HEK293 (cell line): ENCODE results near the gene UTP18.

Experiments used
- CTCF ChIA-PET: fragments of 350-600 bp; formaldehyde crosslinking; extraction: SDS; loops from one replicate; lab custom pipeline; 2021; ENCODE audit warnings: antibody characterized with exemption; lab: Yijun Ruan, JAX
- POLR2A ChIA-PET: fragments of 300-600 bp; formaldehyde crosslinking; extraction: SDS; loops from one replicate; lab custom pipeline; 2020; ENCODE audit warnings: antibody characterized with exemption, inconsistent platforms; lab: Yijun Ruan, JAX
- H3K27ac ChIP-seq: fragments of 200-500 bp; sonication (Bioruptor generic); 2 replicates; pipeline ENCODE4 v1.5.1; 2014; ENCODE audit warnings: low read depth, low read length, control low read depth, inconsistent platforms; ENCODE audit errors: extremely low read depth
- H3K36me3 ChIP-seq, 2 experiments: fragments of 200-500 bp in 1 of 2; sonication (Bioruptor generic) in 1 of 2; 1 replicate in 1 of 2; 2 replicates in 1 of 2; pipeline ENCODE4 v1.5.1; 2014 to 2017; ENCODE audit warnings: inconsistent platforms in 2 of 2, low read length in 2 of 2; ENCODE audit not compliant: control insufficient read depth in 2 of 2, insufficient read depth in 1 of 2
- H3K4me1 ChIP-seq: fragments of 200-500 bp; sonication (Bioruptor generic); 2 replicates; pipeline ENCODE4 v1.5.1; 2014; ENCODE audit warnings: mild to moderate bottlenecking, low read length, inconsistent platforms; ENCODE audit not compliant: control insufficient read depth, insufficient read depth
- H3K4me3 ChIP-seq: 2 replicates; pipeline ENCODE4 v1.5.1; 2011; ENCODE audit warnings: low read depth, mild to moderate bottlenecking, control low read depth, low read length, moderate library complexity
- H3K9me3 ChIP-seq: fragments of 200-500 bp; sonication (Bioruptor generic); 2 replicates; pipeline ENCODE4 v1.5.1; 2014; ENCODE audit warnings: low read depth, low read length, inconsistent platforms; ENCODE audit not compliant: control insufficient read depth, insufficient read depth
- BCL11B ChIP-seq: fragments of 450-650 bp; formaldehyde crosslinking; IDR thresholded peaks from 2 replicates; pipeline ENCODE4 v1.5.1; 2016; ENCODE audit warnings: low read depth, missing biosample characterization, missing genetic modification characterization
- GLI4 ChIP-seq: fragments of 450-650 bp; formaldehyde crosslinking; IDR thresholded peaks from 2 replicates; pipeline ENCODE4 v1.5.1; 2016; ENCODE audit warnings: missing biosample characterization, missing genetic modification characterization
- GLIS2 ChIP-seq: fragments of 450-650 bp; formaldehyde crosslinking; IDR thresholded peaks from 2 replicates; pipeline ENCODE4 v1.5.1; 2016; ENCODE audit warnings: missing biosample characterization, missing genetic modification characterization
- KLF16 ChIP-seq: fragments of 450-650 bp; formaldehyde crosslinking; IDR thresholded peaks from 2 replicates; pipeline ENCODE4 v1.5.1; 2017; ENCODE audit warnings: missing biosample characterization, missing genetic modification characterization
- KLF7 ChIP-seq: fragments of 450-650 bp; formaldehyde crosslinking; IDR thresholded peaks from 2 replicates; pipeline ENCODE4 v1.5.1; 2016; ENCODE audit warnings: missing biosample characterization, missing genetic modification characterization, borderline replicate concordance
- PRDM4 ChIP-seq: fragments of 450-650 bp; formaldehyde crosslinking; IDR thresholded peaks from 2 replicates; pipeline ENCODE4 v1.5.1; 2017; ENCODE audit warnings: missing biosample characterization, missing genetic modification characterization
- SP2 ChIP-seq: fragments of 450-650 bp; formaldehyde crosslinking; IDR thresholded peaks from 2 replicates; pipeline ENCODE4 v1.5.1; 2016; ENCODE audit warnings: missing biosample characterization, missing genetic modification characterization
- TSHZ1 ChIP-seq: fragments of 450-650 bp; formaldehyde crosslinking; IDR thresholded peaks from 2 replicates; pipeline ENCODE4 v1.5.1; 2016; ENCODE audit warnings: missing biosample characterization, missing genetic modification characterization, borderline replicate concordance
- YY1 ChIP-seq: fragments of 450-650 bp; formaldehyde crosslinking; IDR thresholded peaks from 2 replicates; pipeline ENCODE4 v1.5.1; 2018; ENCODE audit warnings: missing biosample characterization, missing genetic modification characterization
- ZEB2 ChIP-seq: fragments of 450-650 bp; formaldehyde crosslinking; IDR thresholded peaks from 2 replicates; pipeline ENCODE4 v1.5.1; 2016; ENCODE audit warnings: missing biosample characterization, missing genetic modification characterization
- ZFP3 ChIP-seq: fragments of 450-650 bp; formaldehyde crosslinking; IDR thresholded peaks from 2 replicates; pipeline ENCODE4 v1.5.1; 2016; ENCODE audit warnings: low read depth, missing biosample characterization, missing genetic modification characterization
- ZNF112 ChIP-seq: fragments of 450-650 bp; formaldehyde crosslinking; IDR thresholded peaks from 2 replicates; pipeline ENCODE4 v1.5.0; 2017; ENCODE audit warnings: missing biosample characterization, missing genetic modification characterization
- ZNF19 ChIP-seq: fragments of 450-650 bp; formaldehyde crosslinking; IDR thresholded peaks from 2 replicates; pipeline ENCODE4; 2016; ENCODE audit warnings: missing biosample characterization, missing genetic modification characterization, low read depth
- ZNF23 ChIP-seq: fragments of 450-650 bp; formaldehyde crosslinking; IDR thresholded peaks from 2 replicates; pipeline ENCODE4 v1.5.1; 2016; ENCODE audit warnings: missing biosample characterization, missing genetic modification characterization, borderline replicate concordance
- ZNF335 ChIP-seq: fragments of 450-650 bp; formaldehyde crosslinking; conservative IDR thresholded peaks from 2 replicates; pipeline ENCODE4 v1.5.1; 2016; ENCODE audit warnings: missing biosample characterization, missing genetic modification characterization
- ZNF350 ChIP-seq: fragments of 450-650 bp; formaldehyde crosslinking; IDR thresholded peaks from 2 replicates; pipeline ENCODE4 v1.5.0; 2017; ENCODE audit warnings: missing biosample characterization, mild to moderate bottlenecking, missing genetic modification characterization
- ZNF366 ChIP-seq: fragments of 450-650 bp; formaldehyde crosslinking; conservative IDR thresholded peaks from 2 replicates; pipeline ENCODE4 v1.5.1; 2016; ENCODE audit warnings: missing biosample characterization, missing genetic modification characterization
- ZNF394 ChIP-seq: fragments of 450-650 bp; formaldehyde crosslinking; IDR thresholded peaks from 2 replicates; pipeline ENCODE4 v1.5.1; 2016; ENCODE audit warnings: missing biosample characterization, missing genetic modification characterization, mild to moderate bottlenecking, moderate library complexity, borderline replicate concordance
- ZNF416 ChIP-seq: fragments of 450-650 bp; formaldehyde crosslinking; IDR thresholded peaks from 2 replicates; pipeline ENCODE4 v1.5.1; 2016; ENCODE audit warnings: missing biosample characterization, missing genetic modification characterization
- ZNF473 ChIP-seq: fragments of 450-650 bp; formaldehyde crosslinking; IDR thresholded peaks from 2 replicates; pipeline ENCODE4 v1.5.1; 2017; ENCODE audit warnings: missing biosample characterization, missing genetic modification characterization
- ZNF530 ChIP-seq: fragments of 450-650 bp; formaldehyde crosslinking; IDR thresholded peaks from 2 replicates; pipeline ENCODE4 v1.5.1; 2016; ENCODE audit warnings: low read depth, missing biosample characterization, missing genetic modification characterization
- ZNF544 ChIP-seq: fragments of 450-650 bp; formaldehyde crosslinking; IDR thresholded peaks from 2 replicates; pipeline ENCODE4 v1.5.0; 2017; ENCODE audit warnings: missing biosample characterization, missing genetic modification characterization
- ZNF558 ChIP-seq: fragments of 450-650 bp; formaldehyde crosslinking; IDR thresholded peaks from 2 replicates; pipeline ENCODE4 v1.5.1; 2016; ENCODE audit warnings: missing biosample characterization, missing genetic modification characterization
- ZNF645 ChIP-seq: fragments of 450-650 bp; formaldehyde crosslinking; IDR thresholded peaks from 2 replicates; pipeline ENCODE4; 2016; ENCODE audit warnings: missing biosample characterization, missing genetic modification characterization
- ZNF660 ChIP-seq: fragments of 450-650 bp; IDR thresholded peaks from 2 replicates; pipeline ENCODE4 v1.5.1; 2018; ENCODE audit warnings: missing biosample characterization, mild to moderate bottlenecking, missing genetic modification characterization
- ZNF843 ChIP-seq: fragments of 450-650 bp; formaldehyde crosslinking; IDR thresholded peaks from 2 replicates; pipeline ENCODE4 v1.5.1; 2016; ENCODE audit warnings: missing biosample characterization, missing genetic modification characterization
- ZSCAN18 ChIP-seq: fragments of 450-650 bp; formaldehyde crosslinking; IDR thresholded peaks from 2 replicates; pipeline ENCODE4 v1.5.1; 2016; ENCODE audit warnings: missing biosample characterization, missing genetic modification characterization
- ZSCAN4 ChIP-seq: fragments of 450-650 bp; formaldehyde crosslinking; IDR thresholded peaks from 2 replicates; pipeline ENCODE4 v1.5.1; 2017; ENCODE audit warnings: missing biosample characterization, missing genetic modification characterization

UTP18 gene

GRCh38 chr17:51260237-51261023 is at the start of gene UTP18:
Gene UTP18, plus strand, starts transcription at chr17:51260546. Its CDS starts 39 bp downstream, at chr17:51260585.
- Histone ChIP-seq H3K9me3 (no peaks in the 10 kb centered on the region), H3K27ac (peak within 1 kb of the TSS; percentile 96), H3K4me3 (peak within 1 kb of the TSS; percentile 93), H3K36me3 (peaks cover 31 to 57% of the 10 kb centered on the region in 2 experiments), H3K4me1 (peaks cover 4% of the 10 kb centered on the region)
- CTCF ChIA-PET, result interaction anchor here (0.9 to 1.7 kb wide), 2 partner anchors 11 to 107 kb away, joined by 3 to 8 read pairs; partner anchors contain the start of gene NME1
- POLR2A ChIA-PET, result interaction anchor here (1.0 to 1.7 kb wide), 5 partner anchors 12 to 138 kb away, joined by 3 to 5 read pairs (median 4); partner anchors contain the start of genes NME1 and NME2
- TF ChIP-seq ZFP3 (tag by site-specific recombination), result no peak
- TF ChIP-seq ZNF530 (tag by site-specific recombination), result no peak
- no peak for TF ChIP-seq ZNF416 (tag by site-specific recombination)
- no peak for TF ChIP-seq ZNF19
- peak; percentile 31; the same call in 1 of the 2 replicates for TF ChIP-seq ZNF366
- peak; percentile 33; the same call in 1 of the 2 replicates for TF ChIP-seq YY1 (tag by site-specific recombination)
- TF ChIP-seq ZSCAN4 (tag by site-specific recombination), result no peak
- TF ChIP-seq BCL11B (tag by site-specific recombination), result no peak
- no peak for TF ChIP-seq ZNF112 (tag by site-specific recombination)
- TF ChIP-seq SP2 (tag by site-specific recombination), result peak; percentile 90
- TF ChIP-seq GLI4 (tag by site-specific recombination), result no peak
- TF ChIP-seq ZNF558 (tag by site-specific recombination), result peak; percentile 47; the same call in 1 of the 2 replicates
- peak; percentile 31; the same call in 1 of the 2 replicates for TF ChIP-seq ZNF843
- TF ChIP-seq TSHZ1 (tag by site-specific recombination), result no peak
- peak; percentile 88 for TF ChIP-seq KLF16
- no peak for TF ChIP-seq ZNF544 (tag by site-specific recombination)
- TF ChIP-seq ZNF473, result no peak
- no peak for TF ChIP-seq ZNF645 (tag by site-specific recombination)
- TF ChIP-seq PRDM4 (tag by site-specific recombination), result peak; percentile 16; the same call in 1 of the 2 replicates
- TF ChIP-seq ZNF350, result no peak
- peak; percentile 75 for TF ChIP-seq ZNF394
- peak; percentile 82 for TF ChIP-seq ZEB2 (tag by site-specific recombination)
- 0 out of 2 replicates have a peak, but pooled peaks have one; percentile 15 for TF ChIP-seq ZSCAN18 (tag by site-specific recombination)
- no peak for TF ChIP-seq ZNF23
- TF ChIP-seq ZNF660 (tag by site-specific recombination), result peak; percentile 83
- no peak for TF ChIP-seq KLF7 (tag by site-specific recombination)
- peak; percentile 78 for TF ChIP-seq GLIS2 (tag by site-specific recombination)
- peak; percentile 90 for TF ChIP-seq ZNF335
